Muscle layer of duodenum (tissue), 2 donors: ENCODE measurements around the gene PREX1.
A peak's percentile ranks its signal among the peaks of the same experiment; 100 is the strongest.
"Not testable (repeated sequence)": the region's sequence is repeated elsewhere in the genome, so short reads cannot be mapped to it uniquely, and the experiment has no call there.

Experiments
- H3K27ac ChIP-seq: one replicate; pipeline ENCODE4 v1.7.0; 2013; ENCODE audit warnings: mild to moderate bottlenecking, low read length
- H3K27me3 ChIP-seq: one replicate; pipeline ENCODE4 v1.7.0; 2013; ENCODE audit warnings: low read depth, mild to moderate bottlenecking, control low read depth, low read length
- H3K36me3 ChIP-seq, 2 donors: one replicate each; pipeline ENCODE4 v1.7.0; 2013; ENCODE audit warnings: low read length in 2 of 2, control low read depth in 1 of 2, mild to moderate bottlenecking in 1 of 2; ENCODE audit not compliant: insufficient read depth in 2 of 2, control insufficient read depth in 1 of 2
- H3K4me1 ChIP-seq, 2 donors: one replicate each; pipeline ENCODE4 v1.7.0; 2013; ENCODE audit warnings: low read length in 2 of 2, mild to moderate bottlenecking in 2 of 2, control low read depth in 1 of 2, moderate library complexity in 1 of 2; ENCODE audit not compliant: insufficient read depth in 2 of 2, control insufficient read depth in 1 of 2
- H3K4me3 ChIP-seq, 2 donors: one replicate each; pipeline ENCODE4 v1.7.0; 2013; ENCODE audit warnings: low read length in 2 of 2, low read depth in 1 of 2, mild to moderate bottlenecking in 1 of 2
- H3K9me3 ChIP-seq, 2 donors: one replicate each; pipeline ENCODE4 v1.7.0; 2013; ENCODE audit warnings: low read length in 2 of 2, control low read depth in 1 of 2, mild to moderate bottlenecking in 1 of 2; ENCODE audit not compliant: control insufficient read depth in 1 of 2
- donor health status: healthy.

The PREX1 gene

DNA sequence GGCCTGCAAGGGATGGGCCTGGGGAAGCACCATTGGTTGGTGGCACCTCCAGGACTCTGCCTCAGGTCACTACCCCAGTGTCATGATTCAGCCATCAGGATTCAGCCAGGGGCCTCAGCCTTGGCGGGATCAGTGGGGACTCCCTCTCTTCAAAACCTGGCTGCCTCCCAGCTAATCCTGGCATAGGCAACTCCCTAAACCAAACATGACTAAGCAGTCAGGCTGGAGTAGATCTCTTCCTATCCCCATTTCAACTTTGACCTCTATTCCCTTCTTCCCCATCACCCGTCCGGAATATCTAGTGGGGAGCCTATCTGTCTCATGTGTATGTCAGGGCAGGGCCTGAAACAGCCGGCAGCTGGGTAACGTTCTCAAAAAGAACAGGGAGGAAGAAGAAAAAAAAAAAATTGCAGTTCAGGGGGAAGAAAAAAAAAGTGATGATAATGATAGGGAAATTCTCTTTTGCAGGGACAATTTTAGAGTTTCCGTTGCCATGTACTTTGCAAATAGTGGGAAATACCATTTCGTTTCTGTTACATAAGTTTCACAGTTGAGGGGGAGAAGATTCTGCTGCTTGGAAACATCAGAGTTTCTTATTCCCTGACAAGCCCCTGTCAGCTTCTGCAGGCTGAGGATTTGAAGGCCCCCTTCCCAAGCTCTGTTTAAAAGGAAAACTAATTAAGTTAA is 4.1 kb upstream of the PREX1 start:
- no peak overlapping the region for H3K27ac ChIP-seq
- H3K36me3 ChIP-seq = no peaks in the 10 kb centered on the region
- peaks cover 0 to 21% of the 10 kb centered on the region in 2 donors for H3K4me1 ChIP-seq
- no peaks in the 10 kb centered on the region for H3K9me3 ChIP-seq
- H3K4me3 ChIP-seq = no peak overlapping the region
- H3K27me3 ChIP-seq = no peaks in the 10 kb centered on the region

DNA sequence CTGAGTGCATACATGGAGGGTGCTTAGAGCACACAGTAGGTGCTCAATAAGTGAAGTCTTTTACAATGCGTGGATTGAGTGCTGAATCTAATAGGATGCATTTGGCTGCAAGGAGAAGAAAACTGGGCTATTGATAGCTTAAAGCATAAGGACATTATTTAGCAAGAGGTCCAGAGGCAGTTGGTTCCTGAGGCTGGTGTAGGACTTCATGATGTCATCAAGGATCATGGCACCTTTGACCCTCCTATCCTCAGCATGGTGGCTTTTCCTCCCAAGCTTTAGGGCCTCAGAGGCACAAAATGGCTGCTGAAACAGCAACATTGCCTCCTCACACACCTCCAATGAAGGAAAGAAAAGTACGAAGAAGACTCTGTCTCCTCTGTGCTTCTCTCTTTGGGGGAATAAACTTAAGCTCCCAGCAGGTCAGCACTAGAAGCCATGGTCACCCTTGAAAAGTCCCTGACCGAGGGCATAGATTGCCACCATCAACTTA is 3.1 kb upstream of the PREX1 start:
- Histone ChIP-seq H3K9me3 (no peaks in the 10 kb centered on the region), H3K4me1 (peaks cover 0 to 27% of the 10 kb centered on the region in 2 donors), H3K27ac (no peak overlapping the region), H3K4me3 (no peak overlapping the region), H3K36me3 (no peaks in the 10 kb centered on the region), H3K27me3 (no peaks in the 10 kb centered on the region)

GRCh38 chr20:48829940-48830339 is 2.1 kb upstream of the PREX1 start:
- Histone ChIP-seq H3K4me3 (no peak overlapping the region), H3K36me3 (no peaks in the 10 kb centered on the region), H3K4me1 (peaks cover 6 to 31% of the 10 kb centered on the region in 2 donors), H3K27me3 (no peaks in the 10 kb centered on the region), H3K27ac (no peak overlapping the region), H3K9me3 (no peaks in the 10 kb centered on the region)

DNA sequence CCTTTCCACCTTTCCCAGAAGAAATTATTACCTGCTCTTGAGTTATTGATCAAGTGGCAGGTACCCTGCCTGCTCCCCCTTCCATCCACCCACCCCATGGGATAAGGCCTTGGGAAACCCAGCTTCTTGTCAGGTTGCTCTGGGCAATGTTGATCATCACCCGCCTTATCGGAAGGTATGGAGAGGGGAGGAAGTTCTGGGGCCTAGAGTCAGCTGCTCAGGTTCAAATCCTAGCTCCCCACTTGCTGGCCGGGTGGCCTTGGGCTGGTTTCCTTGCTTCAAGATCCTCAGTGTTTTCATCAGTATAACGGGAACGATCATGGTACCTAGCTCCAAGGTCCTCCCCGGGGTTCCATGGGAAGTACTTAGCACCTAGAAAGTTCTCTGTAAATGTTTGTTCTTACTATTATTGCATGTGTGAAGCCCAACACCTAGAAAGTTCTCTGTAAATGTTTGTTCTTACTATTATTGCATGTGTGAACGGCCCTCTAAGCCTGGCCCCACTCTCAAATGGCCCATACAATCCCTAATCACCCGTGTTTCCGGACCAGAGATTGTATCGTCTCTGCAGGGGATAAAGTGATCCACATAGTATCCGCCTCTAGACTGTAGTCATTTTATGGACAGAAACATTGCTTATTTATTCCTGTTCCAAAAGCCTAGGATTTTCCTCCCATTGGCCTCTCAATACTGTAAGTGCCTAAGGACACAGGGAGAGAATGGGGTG is 1.1 kb upstream of the PREX1 start:
- no peaks in the 10 kb centered on the region for H3K27me3 ChIP-seq
- peak overlapping the region; percentile 50 to 67 for H3K4me3 ChIP-seq
- H3K4me1 ChIP-seq = peaks cover 13 to 41% of the 10 kb centered on the region in 2 donors
- no peak overlapping the region for H3K27ac ChIP-seq
- no peaks in the 10 kb centered on the region for H3K36me3 ChIP-seq
- no peaks in the 10 kb centered on the region for H3K9me3 ChIP-seq

- H3K4me3 ChIP-seq = peak overlapping the region; percentile 70 to 72
- H3K9me3 ChIP-seq = no peaks in the 10 kb centered on the region
- peak overlapping the region; percentile 41 for H3K27ac ChIP-seq
- H3K27me3 ChIP-seq = no peaks in the 10 kb centered on the region
- peaks cover 16 to 40% of the 10 kb centered on the region in 2 donors for H3K4me1 ChIP-seq
- no peaks in the 10 kb centered on the region for H3K36me3 ChIP-seq
Observed at GRCh38 chr20:48826883-48827771, 672 bp downstream of the PREX1 start.

DNA sequence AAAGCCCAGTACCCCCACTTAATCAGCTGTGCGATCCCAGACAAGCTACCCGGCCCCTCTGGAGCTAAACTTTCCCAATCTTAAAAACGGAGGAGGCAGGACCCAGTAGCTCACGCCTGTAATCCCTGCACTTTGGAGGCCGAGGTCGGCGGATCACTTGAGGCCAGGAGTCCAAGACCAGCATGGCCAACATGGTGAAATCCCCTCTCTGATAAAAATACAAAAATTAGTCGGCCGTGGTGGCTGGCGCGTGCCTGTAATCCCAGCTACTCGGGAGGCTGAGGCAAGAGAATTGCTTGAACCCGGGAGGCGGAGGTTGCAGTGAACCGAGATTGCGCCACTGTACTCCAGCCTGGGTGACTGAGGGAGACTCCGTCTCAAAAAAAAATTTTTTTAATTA is 1.3 kb downstream of the PREX1 start:
- Histone ChIP-seq H3K4me1 (peaks cover 16 to 34% of the 10 kb centered on the region in 2 donors), H3K27ac (peak overlapping the region; percentile 19), H3K4me3 (peak overlapping the region; percentile 70 to 72)
- not testable (repeated sequence) for H3K36me3 ChIP-seq, H3K9me3 ChIP-seq, H3K27me3 ChIP-seq

DNA sequence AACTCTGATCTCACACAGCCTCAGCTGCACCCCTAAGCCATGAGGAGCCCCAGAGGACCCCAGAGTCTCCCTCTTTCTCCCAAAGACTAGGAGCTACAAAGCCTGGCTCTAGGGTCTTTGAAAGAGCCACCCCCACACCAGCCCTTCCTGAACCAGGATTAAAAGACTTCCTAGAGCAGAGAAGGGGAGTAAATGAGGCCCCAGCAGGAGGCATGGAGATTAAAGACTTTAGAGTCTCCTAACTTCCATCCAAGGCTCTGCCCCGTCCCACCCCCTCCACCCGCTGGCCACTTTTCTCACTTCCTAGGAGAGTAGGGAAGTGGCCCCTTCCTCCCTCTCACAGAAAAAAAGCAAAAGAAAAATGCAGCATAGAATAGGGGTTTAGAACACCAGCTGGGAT is 1.7 kb downstream of the PREX1 start:
- Histone ChIP-seq H3K27me3 (no peaks in the 10 kb centered on the region), H3K4me1 (peaks cover 16 to 30% of the 10 kb centered on the region in 2 donors), H3K36me3 (no peaks in the 10 kb centered on the region), H3K4me3 (peak overlapping the region; percentile 70 to 72), H3K27ac (peak overlapping the region; percentile 19), H3K9me3 (no peaks in the 10 kb centered on the region)

- H3K27ac ChIP-seq = peak overlapping the region; percentile 19
Observed at GRCh38 chr20:48825566-48825920, 2.3 kb downstream of the PREX1 start.

DNA sequence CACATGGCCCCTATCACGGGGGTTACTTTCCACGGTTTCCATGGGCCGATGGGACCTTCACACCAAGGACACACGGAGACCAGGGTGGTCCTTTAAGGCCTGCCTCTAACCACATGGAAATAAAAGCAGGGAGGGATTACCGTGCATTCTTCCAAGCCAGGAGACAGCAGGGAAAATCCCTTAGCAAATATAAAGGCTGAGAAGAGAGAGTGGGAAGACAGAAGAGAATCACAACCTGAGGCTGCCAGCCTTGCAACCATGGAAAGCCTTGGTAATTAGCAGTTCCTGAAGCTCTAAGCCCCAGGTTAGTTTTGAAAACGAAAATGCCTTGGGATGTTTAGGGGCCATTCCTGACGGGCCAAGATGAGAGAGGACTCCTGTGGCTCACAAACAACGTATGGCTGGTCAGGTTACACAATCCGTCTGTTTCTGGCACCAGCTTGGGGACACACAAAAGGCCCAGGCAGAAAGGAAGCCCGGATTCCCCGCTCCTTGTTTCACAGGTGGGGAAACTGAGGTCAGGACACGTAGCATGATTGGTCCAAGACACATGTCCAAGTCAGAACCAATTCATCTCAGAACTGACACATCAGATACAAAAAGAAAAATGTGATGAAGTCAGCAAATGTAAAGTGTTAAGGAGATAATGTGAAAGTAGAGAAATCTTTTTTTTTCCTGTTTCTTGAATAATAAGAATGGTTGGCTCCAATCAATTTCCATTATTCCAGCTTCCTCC is 2.8 kb downstream of the PREX1 start:
- no peaks in the 10 kb centered on the region for H3K36me3 ChIP-seq
- H3K27me3 ChIP-seq = no peaks in the 10 kb centered on the region
- H3K9me3 ChIP-seq = no peaks in the 10 kb centered on the region
- H3K4me3 ChIP-seq = peak overlapping the region; percentile 70 to 72
- H3K27ac ChIP-seq = peak overlapping the region; percentile 19
- H3K4me1 ChIP-seq = peaks cover 16 to 30% of the 10 kb centered on the region in 2 donors

More at GRCh38 chr20:48825566-48825920, 2.3 kb downstream of the PREX1 start:
- Histone ChIP-seq H3K36me3 (no peaks in the 10 kb centered on the region), H3K4me3 (peak overlapping the region; percentile 70 to 72), H3K9me3 (no peaks in the 10 kb centered on the region), H3K27me3 (no peaks in the 10 kb centered on the region), H3K4me1 (peaks cover 16 to 30% of the 10 kb centered on the region in 2 donors)

- Histone ChIP-seq H3K4me3 (peak overlapping the region in 1 of 2 donors; percentile 70), H3K27ac (peak overlapping the region; percentile 19), H3K9me3 (no peaks in the 10 kb centered on the region), H3K4me1 (peaks cover 16 to 30% of the 10 kb centered on the region in 2 donors), H3K36me3 (no peaks in the 10 kb centered on the region), H3K27me3 (no peaks in the 10 kb centered on the region)
Observed at GRCh38 chr20:48823960-48824498, 3.8 kb downstream of the PREX1 start.
